ENCODE measurements around the gene DUS2.

- TF ChIP-seq CTCF (IDR thresholded peaks at IDR 0.05), result no peak
- no peak for TF ChIP-seq EP300 (IDR thresholded peaks at IDR 0.05)
Observed at GRCh38 chr16:68013440-68013839, 9.6 kb upstream of the DUS2 start.

Measured in ovary (tissue), 3 donors.